ENCODE measurements around the gene SYNC.

GRCh38 chr1:32681999-32682398 is 20.6 kb downstream of the SYNC start:
- TF ChIP-seq CTCF (conservative IDR thresholded peaks at IDR 0.05 in 1 of 2, IDR thresholded peaks at IDR 0.05 in 1 of 2; ENCODE audit: extremely low read depth in 1 of 2, insufficient read depth in 1 of 2, low read depth in 1 of 2, low read length in 2 of 2) = no peak
- TF ChIP-seq EZH2 (IDR thresholded peaks at IDR 0.05; ENCODE audit: borderline replicate concordance, low read length) = no peak
